ENCODE measurements around the gene LRRC49.

The LRRC49 gene

GRCh38 chr15:71052356-71052755 lies 159.7 kb downstream of the LRRC49 start:
- DNase-seq (ENCODE audit: low read depth), result no peak

GRCh38 chr15:71054286-71054952 lies 161.8 kb downstream of the LRRC49 start:
- DNase-seq (ENCODE audit: low read depth), result no peak

- no peak for DNase-seq (ENCODE audit: low read depth)
Measured at GRCh38 chr15:71055461-71055860, 162.8 kb downstream of the LRRC49 start.

- no peak for DNase-seq (ENCODE audit: low read depth)
Measured at GRCh38 chr15:71056111-71056510, 163.5 kb downstream of the LRRC49 start.

- no peak for DNase-seq (ENCODE audit: low read depth)
Measured at GRCh38 chr15:71057143-71057542, 164.5 kb downstream of the LRRC49 start.

- DNase-seq (ENCODE audit: low read depth), result no peak
Measured at GRCh38 chr15:71057581-71057980, 165.0 kb downstream of the LRRC49 start.

- no peak for DNase-seq (ENCODE audit: low read depth)
Measured at GRCh38 chr15:71060983-71061382, 168.4 kb downstream of the LRRC49 start.

- DNase-seq (ENCODE audit: low read depth), result peak; percentile 90
Measured at GRCh38 chr15:71066983-71067382, 174.4 kb downstream of the LRRC49 start.

- no peak for DNase-seq (ENCODE audit: low read depth)
Measured at GRCh38 chr15:71069693-71070092, 177.1 kb downstream of the LRRC49 start.

- no peak for DNase-seq (ENCODE audit: low read depth)
Measured at GRCh38 chr15:71071529-71071928, 178.9 kb downstream of the LRRC49 start.

- DNase-seq (ENCODE audit: low read depth), result no peak
Measured at GRCh38 chr15:71072423-71072822, 179.8 kb downstream of the LRRC49 start.

GRCh38 chr15:71078506-71079207 lies 186.0 kb downstream of the LRRC49 start:
- DNase-seq (ENCODE audit: low read depth), result no peak

GRCh38 chr15:71079208-71080044 lies 186.8 kb downstream of the LRRC49 start:
- peak; percentile 93 for DNase-seq (ENCODE audit: low read depth)

- no peak for DNase-seq (ENCODE audit: low read depth)
Measured at GRCh38 chr15:71080166-71080565, 187.5 kb downstream of the LRRC49 start.

- DNase-seq (ENCODE audit: low read depth), result peak; percentile 95
Measured at GRCh38 chr15:71080705-71081104, 188.1 kb downstream of the LRRC49 start.

- no peak for DNase-seq (ENCODE audit: low read depth)
Measured at GRCh38 chr15:71082803-71083202, 190.2 kb downstream of the LRRC49 start.

GRCh38 chr15:71083349-71083748 lies 190.7 kb downstream of the LRRC49 start:
- DNase-seq (ENCODE audit: low read depth), result peak; percentile 91

- no peak for DNase-seq (ENCODE audit: low read depth)
Measured at GRCh38 chr15:71084264-71084663, 191.6 kb downstream of the LRRC49 start.

- DNase-seq (ENCODE audit: low read depth), result no peak
Measured at GRCh38 chr15:71085809-71086208, 193.2 kb downstream of the LRRC49 start.

GRCh38 chr15:71088155-71088554 lies 195.5 kb downstream of the LRRC49 start:
- no peak for DNase-seq (ENCODE audit: low read depth)

GRCh38 chr15:71088683-71089082 lies 196.1 kb downstream of the LRRC49 start:
- DNase-seq (ENCODE audit: low read depth), result no peak

- DNase-seq (ENCODE audit: low read depth), result no peak
Measured at GRCh38 chr15:71089801-71090200, 197.2 kb downstream of the LRRC49 start.

- no peak for DNase-seq (ENCODE audit: low read depth)
Measured at GRCh38 chr15:71091601-71092000, 199.0 kb downstream of the LRRC49 start.
